Omental fat pad (tissue), 4 donors: ENCODE data around the gene MYO5C. TPM values are rescaled to one million over a fixed set of nuclear protein-coding genes. Genes with fewer than 3 reads are reported as not detected.

Experiments used
- ATAC-seq: fragments of 150-250 bp; one replicate; pipeline ENCODE4 v1.9.1; 2016; ENCODE audit warnings: mild to moderate bottlenecking, moderate library complexity; ENCODE audit not compliant: low FRiP score
- DNase-seq: peaks from one replicate; pipeline ENCODE4 v3.0.0-alpha.2; 2019; ENCODE audit warnings: low spot score
- total RNA-seq, 4 donors: library from RNA; depleted of rRNA; stranded (reverse); fragments of >200 nt; gene quantifications; one replicate each; pipeline ENCODE4 v1.1.0, GENCODE V29; 2016
- TF ChIP-seq, protein P1 (sequence below), 3 donors: fragments of 450-650 bp; IDR thresholded peaks; one replicate each; pipeline ENCODE4 v1.5.1; 2016 to 2017; ENCODE audit warnings: antibody characterized with exemption in 3 of 3, mild to moderate bottlenecking in 3 of 3, moderate library complexity in 2 of 3

Gene MYO5C
- total RNA-seq, 4 donors from 2014 or later, result 7.7 to 58.3 (median 15.5) TPM

DNA sequence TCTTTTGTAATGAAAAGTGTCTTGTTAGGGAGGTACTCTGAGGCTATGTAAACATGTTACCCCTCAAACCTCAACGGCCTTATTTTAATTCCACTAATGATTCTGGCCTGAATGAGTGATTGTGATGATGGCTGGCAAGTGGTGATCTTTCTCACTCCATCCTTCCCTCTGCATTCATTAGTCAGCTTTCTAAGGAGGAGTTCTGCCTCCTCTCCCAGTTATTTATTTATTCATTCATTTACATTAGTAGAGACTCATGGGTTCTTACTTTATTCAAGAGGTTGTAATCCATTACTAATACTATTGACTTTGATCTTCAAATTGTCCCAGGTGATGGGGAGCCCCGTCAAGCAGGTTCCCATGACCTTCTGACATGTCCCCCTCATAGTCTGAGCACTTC, 139.7 kb downstream of the MYO5C start:
- ATAC-seq, result no peak
- TF ChIP-seq, protein P1, sequence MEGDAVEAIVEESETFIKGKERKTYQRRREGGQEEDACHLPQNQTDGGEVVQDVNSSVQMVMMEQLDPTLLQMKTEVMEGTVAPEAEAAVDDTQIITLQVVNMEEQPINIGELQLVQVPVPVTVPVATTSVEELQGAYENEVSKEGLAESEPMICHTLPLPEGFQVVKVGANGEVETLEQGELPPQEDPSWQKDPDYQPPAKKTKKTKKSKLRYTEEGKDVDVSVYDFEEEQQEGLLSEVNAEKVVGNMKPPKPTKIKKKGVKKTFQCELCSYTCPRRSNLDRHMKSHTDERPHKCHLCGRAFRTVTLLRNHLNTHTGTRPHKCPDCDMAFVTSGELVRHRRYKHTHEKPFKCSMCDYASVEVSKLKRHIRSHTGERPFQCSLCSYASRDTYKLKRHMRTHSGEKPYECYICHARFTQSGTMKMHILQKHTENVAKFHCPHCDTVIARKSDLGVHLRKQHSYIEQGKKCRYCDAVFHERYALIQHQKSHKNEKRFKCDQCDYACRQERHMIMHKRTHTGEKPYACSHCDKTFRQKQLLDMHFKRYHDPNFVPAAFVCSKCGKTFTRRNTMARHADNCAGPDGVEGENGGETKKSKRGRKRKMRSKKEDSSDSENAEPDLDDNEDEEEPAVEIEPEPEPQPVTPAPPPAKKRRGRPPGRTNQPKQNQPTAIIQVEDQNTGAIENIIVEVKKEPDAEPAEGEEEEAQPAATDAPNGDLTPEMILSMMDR (IDR thresholded peaks at IDR 0.05), result no peak
- no peak for DNase-seq

DNA sequence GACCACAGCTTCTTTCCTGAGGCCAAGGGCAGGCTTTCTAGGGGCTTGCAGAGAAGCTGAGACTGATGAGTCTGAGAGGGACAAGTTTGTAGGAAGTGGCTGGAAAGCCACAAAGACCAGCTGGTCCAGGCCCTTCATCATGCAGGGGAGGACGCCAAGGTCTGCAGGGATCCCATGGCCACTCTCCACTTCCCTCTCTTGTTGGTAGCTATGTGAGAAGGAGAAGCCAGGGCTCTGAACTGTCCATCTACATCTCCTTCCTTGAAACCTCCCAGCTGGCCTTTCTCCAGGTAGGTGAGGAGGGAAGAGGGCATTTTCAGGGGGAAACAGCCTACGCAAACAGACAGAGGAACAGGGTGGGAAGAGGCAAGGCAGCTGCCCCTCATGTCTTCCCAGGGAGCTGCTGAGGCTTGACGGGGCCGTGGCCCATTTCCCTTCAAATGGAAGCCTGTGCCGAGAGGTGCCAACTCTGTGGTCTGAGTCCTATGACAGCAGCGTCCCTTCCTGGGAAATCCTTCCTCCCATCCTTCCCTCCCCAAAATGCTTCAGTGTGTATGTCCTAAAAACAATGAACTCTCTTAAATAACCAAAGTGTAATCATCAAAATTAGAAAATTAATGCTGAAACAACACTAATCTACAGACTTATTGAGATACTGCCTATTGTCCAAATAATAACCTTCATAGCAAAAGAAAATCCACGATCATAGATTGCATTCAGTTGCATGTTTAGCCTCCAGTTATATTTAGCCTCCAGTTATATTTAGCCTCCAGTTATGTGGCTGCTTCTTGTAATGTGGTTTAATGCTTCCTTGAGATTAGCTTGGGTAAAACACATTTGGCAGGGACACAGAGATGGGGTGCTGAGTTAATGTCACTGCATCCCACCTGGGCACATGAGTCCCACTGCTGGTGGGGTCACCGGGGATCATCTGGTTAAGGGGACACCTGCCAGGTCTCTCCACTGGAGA, 140.4 kb downstream of the MYO5C start:
- no peak for DNase-seq
- TF ChIP-seq, protein P1 (IDR thresholded peaks at IDR 0.05), result no peak
- ATAC-seq, result no peak

DNA sequence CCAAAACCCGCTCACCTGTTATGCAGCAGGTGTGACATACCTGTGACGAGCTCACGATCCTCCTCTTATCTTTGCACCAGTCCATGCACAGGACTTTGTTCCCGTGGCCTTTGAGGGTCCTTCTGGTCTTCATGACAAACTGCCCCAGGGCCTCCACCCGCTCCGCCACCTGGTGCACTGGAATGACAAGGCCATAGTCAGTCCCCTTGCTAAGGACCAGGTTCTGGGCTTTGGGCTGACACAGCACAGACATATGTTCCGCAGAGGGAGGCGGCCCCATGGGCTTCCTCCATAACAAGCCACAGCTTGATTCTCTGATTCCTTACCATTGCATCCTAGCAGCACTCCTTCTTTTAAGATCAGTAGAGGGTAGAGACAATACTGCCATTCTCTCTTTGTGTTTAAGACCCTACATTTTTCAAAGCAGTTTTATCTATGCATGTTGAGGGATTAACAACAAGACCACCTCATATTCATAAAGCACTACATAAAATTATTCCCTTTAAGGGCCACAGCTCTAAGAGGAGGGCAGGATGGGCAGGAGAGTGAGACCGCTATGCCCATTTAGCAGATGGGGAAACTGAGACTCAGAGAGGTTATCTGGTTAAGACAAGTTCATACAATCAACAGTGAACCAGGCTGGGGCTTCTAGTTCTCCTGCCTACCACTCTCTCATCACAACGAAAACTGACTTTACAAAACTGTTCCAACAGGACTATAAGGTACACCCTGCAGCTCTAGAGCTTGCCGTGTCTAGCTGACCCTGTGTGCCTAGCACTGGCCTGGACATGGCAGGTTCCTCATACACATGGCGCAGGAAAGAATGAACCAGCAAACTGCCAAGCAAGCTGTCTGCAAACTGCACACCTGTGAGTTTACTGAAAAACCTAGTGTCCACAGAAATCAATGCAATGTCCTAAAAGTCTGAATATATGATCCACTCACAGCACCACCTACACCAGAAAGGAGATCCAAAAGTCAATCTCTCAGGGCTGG, 141.4 kb downstream of the MYO5C start:
- ATAC-seq (no peak), DNase-seq (no peak)
- TF ChIP-seq, protein P1 (IDR thresholded peaks at IDR 0.05), result no peak

DNA sequence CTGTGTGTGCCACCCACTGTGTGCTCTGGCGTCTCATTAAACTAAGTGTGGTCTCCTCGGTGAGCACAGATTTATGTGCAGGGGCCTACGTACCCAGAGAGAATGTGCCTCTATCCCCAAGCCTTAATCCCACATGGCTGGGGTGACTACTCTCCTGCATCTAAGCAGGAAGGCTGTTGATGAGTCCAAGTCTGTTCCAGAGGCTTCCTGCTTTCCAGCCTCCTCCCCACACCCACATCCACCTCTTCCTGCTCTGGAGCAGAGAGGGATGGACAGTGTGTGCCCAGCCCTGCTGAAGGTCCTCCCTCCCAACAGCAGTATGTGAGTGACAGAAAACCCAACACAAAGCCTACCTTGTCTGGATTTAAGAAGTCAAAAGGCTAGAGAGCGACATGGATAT, 144.3 kb downstream of the MYO5C start:
- DNase-seq, result no peak
- no peak for ATAC-seq
- TF ChIP-seq, protein P1 (IDR thresholded peaks at IDR 0.05), result no peak

DNA sequence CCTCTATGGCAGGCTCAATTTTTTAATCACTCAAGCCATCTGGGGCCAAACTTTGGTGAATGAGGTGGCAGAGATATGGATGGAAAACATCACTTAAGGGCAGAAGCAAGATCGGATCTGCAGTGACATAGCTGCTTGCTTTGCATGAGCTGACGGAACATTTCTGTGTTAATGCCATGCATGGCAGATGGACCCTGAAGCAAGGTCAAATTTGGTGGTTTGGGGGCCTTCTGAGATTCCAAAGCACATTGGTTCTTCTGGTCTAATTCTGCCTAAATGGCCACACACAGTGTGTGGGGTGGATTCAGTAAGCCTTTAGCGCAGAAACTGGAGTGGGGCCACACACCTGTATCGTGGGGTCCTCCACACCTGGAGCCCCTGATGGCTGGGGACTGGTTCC, 144.7 kb downstream of the MYO5C start:
- DNase-seq (no peak), ATAC-seq (no peak)
- TF ChIP-seq, protein P1 (IDR thresholded peaks at IDR 0.05), result no peak

DNA sequence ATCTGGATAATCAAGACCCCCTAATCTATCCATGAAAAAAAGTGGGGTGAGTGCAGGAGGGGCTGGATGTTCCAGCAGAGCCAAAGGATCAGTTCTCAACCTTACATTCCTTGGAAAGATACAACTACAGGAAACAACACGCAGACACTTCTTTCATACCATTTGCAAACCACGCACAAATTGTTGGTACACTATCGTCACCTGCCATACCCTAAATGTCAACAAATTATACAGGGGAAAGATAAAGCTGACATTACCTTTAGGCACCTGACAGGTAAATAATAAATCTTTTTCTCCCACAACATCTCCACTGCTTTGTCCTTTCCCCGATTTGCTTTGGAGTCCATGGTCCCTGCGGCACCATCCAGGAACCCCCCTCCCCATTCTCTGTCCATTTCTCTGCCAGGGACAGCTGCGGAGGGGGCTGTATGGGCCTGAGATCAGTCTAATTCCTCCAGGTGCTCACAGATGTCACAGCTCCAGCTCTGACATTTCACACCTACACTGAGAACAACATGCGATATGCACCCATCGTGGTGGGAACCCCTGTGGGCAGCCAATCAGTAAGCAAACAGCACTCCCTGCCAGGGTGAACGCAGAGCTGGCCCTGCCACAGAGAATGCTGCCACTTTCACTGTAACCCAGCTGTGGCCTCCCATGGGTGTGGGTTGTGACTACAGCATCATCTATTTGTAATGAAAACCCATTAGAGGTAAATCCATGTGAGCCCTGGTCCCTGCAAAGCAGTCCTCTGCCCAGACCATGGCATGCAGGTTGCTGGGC, 145.4 kb downstream of the MYO5C start:
- TF ChIP-seq, protein P1 (IDR thresholded peaks at IDR 0.05), result no peak
- no peak for ATAC-seq

More for the DNA sequence above, 145.4 kb downstream of the MYO5C start:
- DNase-seq, result no peak
